Limb (tissue), 2 donors: Measurements from ENCODE around the gene CNTN1.
"Not testable (repeated sequence)": the region's sequence is repeated elsewhere in the genome, so short reads cannot be mapped to it uniquely, and the experiment has no call there.

Experiments used
- DNase-seq, 2 donors: peaks; one replicate each; pipeline ENCODE4 v3.0.0-alpha.2; 2016; ENCODE audit errors: extremely low spot score in 2 of 2

The CNTN1 gene

GRCh38 chr12:40697566-40698259 lies 5.5 kb downstream of the CNTN1 start:
- DNase-seq = no peak

GRCh38 chr12:40701756-40702155 lies 9.5 kb downstream of the CNTN1 start:
- no peak for DNase-seq

- no peak for DNase-seq
Measured at GRCh38 chr12:40711121-40711520, 18.9 kb downstream of the CNTN1 start.

- DNase-seq = no peak
Measured at GRCh38 chr12:40714636-40715035, 22.4 kb downstream of the CNTN1 start.

- DNase-seq = no peak
Measured at GRCh38 chr12:40716037-40716436, 23.8 kb downstream of the CNTN1 start.

- no peak for DNase-seq
Measured at GRCh38 chr12:40717576-40717975, 25.3 kb downstream of the CNTN1 start.

- no peak for DNase-seq
Measured at GRCh38 chr12:40718878-40719372, 26.7 kb downstream of the CNTN1 start.

- DNase-seq = no peak
Measured at GRCh38 chr12:40723001-40723400, 30.8 kb downstream of the CNTN1 start.

- no peak for DNase-seq
Measured at GRCh38 chr12:40726366-40726765, 34.1 kb downstream of the CNTN1 start.

- no peak for DNase-seq
Measured at GRCh38 chr12:40727774-40728483, 35.7 kb downstream of the CNTN1 start.

- DNase-seq = no peak
Measured at GRCh38 chr12:40730281-40730680, 38.0 kb downstream of the CNTN1 start.

GRCh38 chr12:40733871-40734270 lies 41.6 kb downstream of the CNTN1 start:
- no peak for DNase-seq

- DNase-seq = no peak
Measured at GRCh38 chr12:40734276-40734675, 42.0 kb downstream of the CNTN1 start.

GRCh38 chr12:40735551-40736230 lies 43.5 kb downstream of the CNTN1 start:
- DNase-seq = no peak

- DNase-seq = not testable (repeated sequence)
Measured at GRCh38 chr12:40737416-40737815, 45.2 kb downstream of the CNTN1 start.

- no peak for DNase-seq
Measured at GRCh38 chr12:40738856-40739255, 46.6 kb downstream of the CNTN1 start.

- no peak for DNase-seq
Measured at GRCh38 chr12:40742041-40742440, 49.8 kb downstream of the CNTN1 start.

- DNase-seq = no peak
Measured at GRCh38 chr12:40745386-40745785, 53.1 kb downstream of the CNTN1 start.

GRCh38 chr12:40749863-40750262 lies 57.6 kb downstream of the CNTN1 start:
- DNase-seq = no peak

- no peak for DNase-seq
Measured at GRCh38 chr12:40752011-40752410, 59.8 kb downstream of the CNTN1 start.

GRCh38 chr12:40760821-40761220 lies 68.6 kb downstream of the CNTN1 start:
- no peak for DNase-seq

- no peak for DNase-seq
Measured at GRCh38 chr12:40762072-40762471, 69.8 kb downstream of the CNTN1 start.
